GM23248 (cell line): ENCODE data around the gene NEGR1. TPM values are rescaled to one million over a fixed set of nuclear protein-coding genes. Genes with fewer than 3 reads are reported as not detected.

Experiments used
- DNase-seq: peaks from one replicate; pipeline ENCODE4 v3.0.0-alpha.2; 2015
- H2AFZ ChIP-seq: fragments of 200-600 bp; sonication (generic); 2 replicates; pipeline ENCODE4 v1.6.1; 2016; ENCODE audit warnings: antibody characterized with exemption
- H3F3A ChIP-seq: fragments of 200-600 bp; sonication (generic); 2 replicates; pipeline ENCODE4 v1.6.1; 2016; ENCODE audit warnings: mild to moderate bottlenecking, antibody characterized with exemption, mixed run types; ENCODE audit not compliant: insufficient read depth
- H3K27ac ChIP-seq: fragments of 200-600 bp; sonication (generic); 2 replicates; pipeline ENCODE4 v1.5.1; 2016; ENCODE audit warnings: mild to moderate bottlenecking
- H3K27me3 ChIP-seq: fragments of 200-600 bp; sonication (generic); replicated peaks from 2 replicates; pipeline ENCODE4 v1.6.1; 2016; ENCODE audit warnings: mild to moderate bottlenecking; ENCODE audit not compliant: insufficient read depth
- H3K36me3 ChIP-seq: fragments of 200-600 bp; sonication (generic); 2 replicates; pipeline ENCODE4 v1.6.1; 2016; ENCODE audit warnings: low read depth, mild to moderate bottlenecking
- H3K4me1 ChIP-seq: fragments of 200-600 bp; sonication (generic); 2 replicates; pipeline ENCODE4 v1.6.1; 2016; ENCODE audit warnings: mild to moderate bottlenecking; ENCODE audit not compliant: insufficient read depth
- H3K4me2 ChIP-seq: fragments of 200-600 bp; sonication (generic); one replicate; pipeline ENCODE4 v1.6.1; 2016; ENCODE audit warnings: mild to moderate bottlenecking; ENCODE audit not compliant: unreplicated experiment
- H3K4me3 ChIP-seq: fragments of 200-600 bp; sonication (generic); 2 replicates; pipeline ENCODE4 v1.5.1; 2016; ENCODE audit warnings: mild to moderate bottlenecking
- H3K79me2 ChIP-seq: fragments of 200-600 bp; sonication (generic); 2 replicates; pipeline ENCODE4 v1.6.1; 2016; ENCODE audit warnings: mild to moderate bottlenecking; ENCODE audit not compliant: insufficient read depth
- H3K9ac ChIP-seq: fragments of 200-600 bp; sonication (generic); 2 replicates; pipeline ENCODE4 v1.6.1; 2016; ENCODE audit warnings: mild to moderate bottlenecking
- H3K9me2 ChIP-seq: fragments of 200-600 bp; sonication (generic); 2 replicates; pipeline ENCODE4 v1.6.1; 2016; ENCODE audit warnings: mixed run types, mild to moderate bottlenecking, moderate library complexity; ENCODE audit not compliant: insufficient read depth
- H3K9me3 ChIP-seq: fragments of 200-600 bp; sonication (generic); one replicate; pipeline ENCODE4 v1.6.1; 2017; ENCODE audit warnings: low read depth
- H4K20me1 ChIP-seq: fragments of 200-600 bp; sonication (generic); 2 replicates; pipeline ENCODE4 v1.6.0; 2016; ENCODE audit not compliant: insufficient read depth
- EZH2 ChIP-seq: fragments of 200-600 bp; sonication (generic); IDR thresholded peaks from 2 replicates; pipeline ENCODE4 v1.6.1; 2018; ENCODE audit warnings: antibody characterized with exemption, mild to moderate bottlenecking; ENCODE audit not compliant: insufficient read depth, poor library complexity, severe bottlenecking
- EZH2phosphoT487 ChIP-seq: fragments of 200-600 bp; sonication (generic); IDR thresholded peaks from 2 replicates; pipeline ENCODE4 v1.6.1; 2018; ENCODE audit warnings: antibody characterized with exemption, moderate library complexity, mild to moderate bottlenecking, low read depth; ENCODE audit not compliant: insufficient read depth
- WGBS, 2 experiments: methylation state at CpG; one replicate each; pipeline ENCODE4 v1.1.6; 2015 to 2017; ENCODE audit warnings: low lambda C conversion rate in 2 of 2, low coverage in 1 of 2; ENCODE audit errors: missing lambda C conversion rate in 2 of 2; 5-methylcytosine and 5-hydroxymethylcytosine counted together
- in situ Hi-C: fragments of 300-500 bp; cut with MboI; formaldehyde crosslinking; loops from 2 replicates; pipeline ENCODE4 v1.15.0; 2020
- polyA plus RNA-seq: library from polyadenylated mRNA; unstranded; fragments of >200 nt; fragmentation: Nextera tagmentation; extraction: Ambion mirVana; gene quantifications from 2 replicates; pipeline ENCODE4 v1.2.1, GENCODE V29; 2016
- total RNA-seq: library from RNA; depleted of rRNA; stranded (reverse); fragments of >200 nt; shearing (Covaris generic); gene quantifications from 2 replicates; pipeline ENCODE4 v1.2.3, GENCODE V29; 2014

NEGR1 gene
- total and polyA plus RNA-seq, 2 experiments from 2014 or later = 14.3 to 15.7 TPM

- no peaks in the 10 kb centered on the region for H3K9me2 ChIP-seq
- no peak overlapping the region for H2AFZ ChIP-seq
- no peaks in the 10 kb centered on the region for H3K4me1 ChIP-seq
- peak; percentile 15 for DNase-seq
- in situ Hi-C loops = no loop called here
- no peak overlapping the region for H3K9ac ChIP-seq
- H3K79me2 ChIP-seq = no peaks in the 10 kb centered on the region
- H4K20me1 ChIP-seq = no peaks in the 10 kb centered on the region
- no peaks in the 10 kb centered on the region for H3K27me3 ChIP-seq
- H3K36me3 ChIP-seq = no peaks in the 10 kb centered on the region
- no peak overlapping the region for H3K27ac ChIP-seq
- H3K4me3 ChIP-seq = no peak overlapping the region
- H3F3A ChIP-seq = no peaks in the 10 kb centered on the region
- TF ChIP-seq EZH2phosphoT487 = no peak
- no peak for TF ChIP-seq EZH2
- no peaks in the 10 kb centered on the region for H3K9me3 ChIP-seq
- 37 to 43% methylated on average over 2 of the region's 2 CpGs for WGBS, 2 experiments
- no peak overlapping the region for H3K4me2 ChIP-seq
Observed at GRCh38 chr1:72051538-72051937, 230.8 kb downstream of the NEGR1 start.

GRCh38 chr1:72050551-72050950 is 231.8 kb downstream of the NEGR1 start:
- TF ChIP-seq EZH2phosphoT487 = no peak
- no peak for TF ChIP-seq EZH2
- in situ Hi-C loops = no loop called here
- no peak overlapping the region for H3K27ac ChIP-seq
- DNase-seq = no peak
- H3K27me3 ChIP-seq = no peaks in the 10 kb centered on the region
- no peaks in the 10 kb centered on the region for H3K4me1 ChIP-seq
- no peak overlapping the region for H3K9ac ChIP-seq
- no peaks in the 10 kb centered on the region for H3F3A ChIP-seq
- no peak overlapping the region for H2AFZ ChIP-seq
- H4K20me1 ChIP-seq = no peaks in the 10 kb centered on the region
- H3K36me3 ChIP-seq = no peaks in the 10 kb centered on the region
- no peak overlapping the region for H3K4me2 ChIP-seq
- no peaks in the 10 kb centered on the region for H3K79me2 ChIP-seq
- no peaks in the 10 kb centered on the region for H3K9me2 ChIP-seq
- no peaks in the 10 kb centered on the region for H3K9me3 ChIP-seq
- H3K4me3 ChIP-seq = no peak overlapping the region

DNA sequence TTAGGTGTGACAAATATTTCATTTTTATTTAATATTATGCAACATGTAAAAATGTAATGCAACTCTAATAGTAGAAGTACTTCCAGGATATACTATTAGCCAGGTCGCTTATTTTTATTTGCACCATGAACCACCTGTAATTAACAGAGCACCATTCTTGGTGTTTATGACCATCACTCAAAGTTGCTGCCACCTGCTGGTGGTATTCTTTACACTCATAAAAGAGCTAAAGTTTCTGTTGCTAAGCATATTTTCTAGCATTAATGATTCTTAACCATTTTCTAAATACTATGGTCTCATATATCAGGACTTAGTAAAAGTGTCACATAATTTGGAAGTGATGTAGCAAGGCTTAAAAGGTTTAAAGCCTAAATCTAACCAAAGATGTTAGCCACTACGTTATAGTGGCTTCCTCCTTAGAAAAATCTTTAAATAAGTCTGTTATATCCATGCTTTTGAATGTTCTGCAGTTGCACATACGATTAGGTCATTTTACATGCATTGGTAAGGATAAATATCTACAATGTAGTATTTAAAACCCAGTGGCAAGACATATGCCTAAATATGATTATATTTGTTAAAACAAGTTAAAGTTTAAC is 244.5 kb downstream of the NEGR1 start:
- Histone ChIP-seq H3K4me2 (no peak overlapping the region), H3K4me3 (no peak overlapping the region), H3K27ac (no peak overlapping the region), H3K27me3 (no peaks in the 10 kb centered on the region), H3K9ac (no peak overlapping the region), H4K20me1 (no peaks in the 10 kb centered on the region), H3K9me3 (no peaks in the 10 kb centered on the region), H3K4me1 (no peaks in the 10 kb centered on the region), H2AFZ (no peak overlapping the region), H3K9me2 (no peaks in the 10 kb centered on the region), H3K79me2 (no peaks in the 10 kb centered on the region), H3K36me3 (no peaks in the 10 kb centered on the region), H3F3A (no peaks in the 10 kb centered on the region)
- DNase-seq = peak; percentile 59
- TF ChIP-seq EZH2 = no peak
- no peak for TF ChIP-seq EZH2phosphoT487
- 59 to 61% methylated on average over 3 of the region's 3 CpGs for WGBS, 2 experiments
- in situ Hi-C loops = loop anchor here (25.0 kb wide), 1 partner anchor 451 kb away; no protein-coding TSS in a partner anchor

DNA sequence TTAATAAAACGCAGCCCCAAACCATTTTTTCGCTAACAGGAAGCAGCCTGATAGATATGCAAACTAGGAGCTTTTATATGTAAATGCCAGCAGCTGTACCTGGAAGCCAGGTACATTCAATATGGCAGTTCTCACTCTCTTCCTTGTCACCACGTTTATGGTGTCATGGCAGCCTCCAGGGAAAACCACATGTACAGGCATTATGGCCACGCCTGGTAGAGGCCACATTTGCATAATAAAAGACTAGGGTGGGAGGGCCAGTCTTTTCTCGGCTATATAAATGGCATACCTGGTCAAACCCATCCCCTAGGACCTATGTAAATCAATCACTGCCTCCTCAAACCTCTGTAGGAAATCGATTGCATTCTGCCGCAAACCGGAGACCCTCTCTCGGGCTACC is 247.5 kb downstream of the NEGR1 start:
- Histone ChIP-seq H3K27me3 (no peaks in the 10 kb centered on the region), H3K9me3 (no peaks in the 10 kb centered on the region), H3K36me3 (no peaks in the 10 kb centered on the region), H4K20me1 (no peaks in the 10 kb centered on the region), H3F3A (no peaks in the 10 kb centered on the region), H3K4me3 (no peak overlapping the region), H2AFZ (no peak overlapping the region), H3K79me2 (no peaks in the 10 kb centered on the region), H3K9me2 (no peaks in the 10 kb centered on the region), H3K4me1 (no peaks in the 10 kb centered on the region), H3K4me2 (no peak overlapping the region), H3K9ac (no peak overlapping the region), H3K27ac (no peak overlapping the region)
- no peak for DNase-seq
- TF ChIP-seq EZH2phosphoT487 (no peak), EZH2 (no peak)
- in situ Hi-C loops = loop anchor here (5.0 to 25.0 kb wide), 2 partner anchors 448 to 838 kb away; no protein-coding TSS in a partner anchor
- WGBS, 2 experiments = 91 to 94% methylated on average over 9 of the region's 9 CpGs
